Activated naive CD4-positive, alpha-beta T cell treated with Interleukin-2 at 50 U/mL for 16 hours (primary cell): Measurements from ENCODE around the gene GSAP.

Experiments
- DNase-seq: peaks from one replicate; pipeline ENCODE4 v3.0.0-alpha.2; 2020

Gene GSAP

DNA sequence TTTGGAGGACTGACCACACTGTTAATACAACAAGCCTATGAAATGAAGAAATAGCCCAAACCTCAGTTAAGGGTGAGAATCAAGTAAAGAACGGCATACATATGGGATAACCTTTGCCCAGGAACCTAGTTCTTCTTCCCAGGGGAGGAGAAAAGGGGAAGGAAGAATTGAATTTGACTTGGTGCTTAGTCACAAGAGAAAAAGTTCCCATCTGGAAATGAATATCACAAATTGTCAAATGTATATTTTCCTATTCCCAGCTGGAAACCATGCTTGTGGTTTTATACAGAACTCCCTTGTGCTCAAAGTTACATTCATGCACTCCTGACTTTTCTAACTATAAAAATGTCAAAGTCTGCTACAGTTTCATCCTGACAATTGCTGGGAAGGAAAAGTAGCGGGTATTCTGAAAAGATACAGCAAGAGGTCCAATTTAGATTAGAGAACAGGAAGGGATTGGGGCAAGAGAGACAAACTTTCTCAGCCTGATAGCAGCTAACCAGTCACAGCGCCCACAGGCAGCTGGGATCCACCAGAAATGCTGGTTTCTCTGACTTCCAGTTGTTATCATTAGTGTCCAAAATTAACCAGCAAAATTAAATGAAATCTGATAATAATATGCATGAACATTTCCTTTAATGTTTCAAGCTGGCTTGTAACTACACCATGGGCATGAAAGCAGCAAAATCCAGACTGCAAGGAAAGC is 18.6 kb upstream of the GSAP start:
- DNase-seq, result no peak

- no peak for DNase-seq
These were observed 17.8 kb upstream of the GSAP start for GRCh38 chr7:77433901-77434300.

GRCh38 chr7:77430927-77431326 is 14.8 kb upstream of the GSAP start:
- no peak for DNase-seq

- DNase-seq, result no peak
These were observed 12.7 kb upstream of the GSAP start for GRCh38 chr7:77428777-77429231.

- DNase-seq, result peak; percentile 10
These were observed 12.0 kb upstream of the GSAP start for GRCh38 chr7:77427996-77428603.

DNA sequence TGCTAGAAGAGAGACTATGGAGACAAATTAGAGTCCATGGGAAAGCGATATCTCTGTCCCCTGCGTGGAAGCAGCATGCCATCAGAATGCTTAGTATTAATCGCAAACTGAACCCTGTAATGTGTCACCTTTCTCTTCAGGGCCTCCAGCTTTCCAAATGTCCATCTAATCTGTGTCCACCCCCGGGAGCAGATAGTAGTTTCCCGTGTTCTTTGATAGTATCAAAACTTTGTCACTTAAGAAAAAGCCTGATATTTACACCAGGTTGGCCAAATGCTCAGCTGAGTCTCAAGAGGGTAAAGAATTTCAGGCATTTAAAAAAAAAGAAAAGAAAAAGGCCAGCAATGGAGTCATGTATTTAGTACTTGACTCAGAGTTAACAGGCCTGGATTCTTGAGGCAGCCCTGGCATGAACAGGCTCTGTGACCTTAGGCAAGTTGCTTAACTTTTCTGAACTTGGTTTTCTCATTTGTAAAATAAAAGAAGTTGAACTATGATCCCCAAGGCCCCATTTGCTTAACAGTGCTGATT is 10.4 kb upstream of the GSAP start:
- DNase-seq, result no peak

DNA sequence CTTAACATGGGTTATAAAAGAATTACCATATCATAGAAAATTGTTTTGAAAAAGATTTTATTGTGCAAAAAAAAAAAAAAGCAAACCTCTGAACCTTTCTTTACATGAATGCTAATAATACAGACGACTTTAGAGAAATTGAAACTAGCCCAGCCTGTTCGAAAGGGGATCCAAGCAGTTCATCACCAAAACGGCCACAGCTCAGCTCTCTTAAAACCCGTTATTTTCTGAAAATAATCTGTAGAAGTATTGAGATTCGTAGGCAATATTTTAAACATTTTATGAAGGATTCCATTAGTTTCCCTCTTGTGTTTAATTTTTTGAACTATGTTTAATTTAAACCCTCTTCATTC is 9.9 kb upstream of the GSAP start:
- no peak for DNase-seq

DNA sequence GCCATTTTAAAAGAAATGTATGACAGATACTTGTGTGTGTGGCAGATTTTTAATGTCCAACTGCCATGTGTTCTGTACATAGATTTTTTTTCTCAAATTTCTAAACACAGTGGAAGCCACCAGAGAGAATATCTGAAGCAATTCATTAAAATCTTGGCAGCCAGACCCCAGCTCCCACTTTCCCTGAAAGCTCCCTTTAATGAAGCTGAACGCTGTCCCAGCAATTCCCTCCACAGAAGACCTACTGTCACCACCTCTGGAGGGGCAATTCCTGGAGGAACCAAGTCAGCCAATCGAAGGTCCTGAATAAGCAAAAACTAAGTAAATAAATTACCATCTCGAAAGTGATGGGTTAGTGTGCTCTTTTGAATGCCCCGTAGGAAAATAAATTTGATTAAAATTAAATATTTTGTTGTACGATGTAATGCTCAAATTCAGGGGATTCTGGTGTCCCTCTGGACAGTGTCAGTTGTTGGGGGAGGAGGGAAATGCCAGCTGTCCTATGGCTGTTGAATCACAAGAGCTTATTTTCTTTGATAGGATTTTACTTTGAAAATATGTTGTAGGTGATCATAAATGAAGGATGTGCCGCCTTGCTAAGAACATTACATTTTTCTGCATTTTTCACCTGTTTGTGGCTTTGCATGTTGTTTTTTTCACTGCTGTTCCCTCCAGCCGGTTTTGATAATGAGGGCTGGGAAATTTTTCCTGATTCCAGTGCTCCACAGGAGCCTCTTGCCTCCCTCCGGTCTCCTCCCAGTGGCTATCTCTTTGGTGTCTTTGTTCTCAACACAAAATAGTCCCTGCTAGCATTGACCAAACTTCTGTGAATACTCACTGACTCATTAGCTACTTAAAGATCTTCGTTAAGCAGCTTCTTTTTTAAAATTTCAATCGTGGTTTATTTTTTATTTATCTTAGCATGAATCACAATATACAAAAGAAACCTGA is 9.2 kb upstream of the GSAP start:
- DNase-seq, result no peak

- DNase-seq, result no peak
These were observed 6.4 kb upstream of the GSAP start for GRCh38 chr7:77422500-77422899.

GRCh38 chr7:77420986-77421672 is 5.0 kb upstream of the GSAP start:
- DNase-seq, result no peak

- no peak for DNase-seq
These were observed 4.3 kb upstream of the GSAP start for GRCh38 chr7:77420438-77420837.

- DNase-seq, result no peak
These were observed 3.0 kb upstream of the GSAP start for GRCh38 chr7:77419102-77419501.

GRCh38 chr7:77417801-77418200 is 1.7 kb upstream of the GSAP start:
- no peak for DNase-seq

DNA sequence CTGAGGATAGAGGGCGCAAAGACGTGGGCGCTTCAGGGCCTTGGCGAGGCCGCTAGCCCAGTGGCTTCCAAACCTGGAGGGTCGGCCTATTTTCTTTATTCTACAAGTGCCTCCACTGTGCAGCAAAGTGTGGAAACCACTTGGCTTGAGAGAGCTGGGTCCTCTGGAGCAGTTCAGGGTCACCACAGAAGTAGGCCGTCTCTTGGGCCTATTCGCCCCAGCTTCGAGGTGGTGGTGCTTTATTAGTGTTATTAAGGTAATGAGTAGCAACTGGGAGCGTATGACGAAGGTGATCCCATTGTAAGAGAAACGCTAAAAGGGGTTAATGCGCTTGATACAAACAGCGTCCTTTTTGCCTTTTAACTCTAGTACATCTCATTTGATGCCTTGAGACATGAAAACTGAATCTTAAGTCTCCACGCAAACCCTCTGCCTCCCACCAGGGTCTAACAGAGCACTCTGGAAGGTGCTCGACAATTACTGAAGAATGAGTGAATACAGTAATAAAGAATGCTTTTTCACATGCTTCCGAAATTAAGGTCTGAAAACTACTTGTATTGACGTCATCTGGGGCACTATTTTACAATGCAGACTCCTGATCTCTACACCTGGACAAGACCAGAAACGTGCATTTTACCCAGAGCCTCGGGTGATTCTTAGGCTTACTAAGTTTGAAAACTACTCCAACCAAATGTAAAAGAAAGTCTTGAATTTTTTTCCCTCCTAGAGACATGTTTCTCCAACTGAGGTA is 647 bp upstream of the GSAP start:
- DNase-seq, result no peak

GRCh38 chr7:77415476-77415822 is 700 bp downstream of the GSAP start:
- peak; percentile 12 for DNase-seq

DNA sequence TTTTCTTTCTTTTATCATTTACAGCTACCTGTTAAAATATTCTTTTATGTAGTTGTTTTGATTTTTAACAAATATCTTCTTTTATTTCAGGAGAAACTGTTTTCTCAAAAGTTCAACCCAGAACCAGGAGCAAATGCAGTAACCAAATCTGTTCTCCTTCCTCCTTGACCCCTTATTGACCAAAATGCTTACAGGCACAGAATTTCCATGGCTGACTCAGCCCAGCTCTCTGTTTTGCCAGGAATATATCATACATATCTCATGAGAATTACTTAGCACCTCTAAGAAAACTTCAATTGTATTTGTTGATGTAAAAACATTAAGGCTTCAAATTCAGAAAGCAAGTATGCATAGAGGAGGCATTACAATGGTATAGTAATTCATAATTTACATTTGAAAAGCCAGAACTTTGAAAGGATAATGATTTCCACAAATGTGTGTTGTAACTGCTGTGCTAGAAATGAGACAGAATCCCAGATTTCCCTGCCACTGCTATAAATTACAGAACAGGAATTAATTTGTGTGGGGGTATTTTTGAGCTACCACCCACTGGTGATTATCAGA is 2.2 kb downstream of the GSAP start:
- no peak for DNase-seq

DNA sequence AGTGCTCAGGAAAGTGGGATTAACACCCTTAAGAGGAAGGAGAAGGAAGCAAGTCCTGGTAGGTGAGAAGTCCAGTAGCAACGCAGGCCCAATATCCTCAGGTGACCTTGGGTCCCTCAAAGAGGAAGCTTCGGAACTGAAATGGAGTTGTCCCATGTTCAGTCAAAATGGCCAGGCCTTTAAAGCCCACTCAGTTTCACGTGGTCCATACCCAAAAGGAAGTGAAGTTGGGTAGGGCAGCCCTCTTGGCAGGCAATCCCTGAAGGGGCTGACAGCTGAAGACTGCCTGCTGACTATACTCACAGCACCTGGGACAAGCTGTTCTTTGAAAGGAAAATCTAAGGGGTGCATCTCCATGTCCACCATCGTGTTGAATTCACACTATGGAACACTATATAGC is 3.0 kb downstream of the GSAP start:
- no peak for DNase-seq

GRCh38 chr7:77409739-77410547 is 6.2 kb downstream of the GSAP start:
- DNase-seq, result no peak

DNA sequence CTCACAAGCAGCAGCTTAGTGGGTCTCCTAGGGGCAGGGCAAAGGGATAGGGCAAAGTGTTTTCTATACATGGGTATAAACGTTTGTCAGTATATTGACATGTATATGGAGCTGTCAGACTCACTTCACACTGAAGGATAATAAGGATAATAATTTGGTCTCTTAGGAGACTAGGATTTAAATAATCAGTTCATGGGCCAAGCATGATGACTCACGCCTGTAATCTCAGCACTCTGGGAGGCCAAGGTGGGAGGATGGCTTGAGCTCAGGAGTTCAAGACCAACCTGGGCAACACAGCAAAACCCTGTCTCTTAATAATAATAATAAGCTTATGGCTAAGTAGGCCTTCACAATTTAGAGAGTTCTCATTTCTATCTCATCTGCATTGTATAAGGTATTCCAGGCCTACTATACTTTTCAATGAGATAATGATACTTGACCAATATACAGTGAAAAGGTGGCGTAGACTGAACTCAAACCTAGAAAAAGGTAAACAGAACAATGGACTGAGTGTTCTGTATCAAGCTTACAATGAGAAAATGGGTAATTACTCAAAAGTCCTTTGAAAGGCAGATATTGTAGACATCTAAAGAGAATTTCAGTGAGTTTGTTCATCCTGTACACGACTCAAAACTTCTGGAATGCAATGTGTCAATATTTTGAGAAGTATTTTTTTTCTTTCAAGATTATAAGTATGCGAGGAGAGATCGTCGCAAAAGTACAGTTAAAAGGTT is 7.0 kb downstream of the GSAP start:
- no peak for DNase-seq

GRCh38 chr7:77407906-77408305 is 8.2 kb downstream of the GSAP start:
- no peak for DNase-seq
